H9 (cell line): ENCODE results near the gene DCST1. TPM values are rescaled to one million over a fixed set of nuclear protein-coding genes. Genes with fewer than 3 reads are reported as not detected.

Source experiments
- DNase-seq: peaks from one replicate; pipeline ENCODE4 v3.0.0-alpha.2; 2017
- H2AFZ ChIP-seq: one replicate; pipeline ENCODE4 v1.6.1; 2013; ENCODE audit warnings: mild to moderate bottlenecking, low read length, control low read depth, moderate library complexity
- H2AK5ac ChIP-seq: 2 replicates; pipeline ENCODE4 v1.6.1; 2013; ENCODE audit warnings: low read length, control low read depth, mixed read lengths; ENCODE audit not compliant: insufficient read length
- H2BK120ac ChIP-seq: one replicate; pipeline ENCODE4 v1.6.1; 2013; ENCODE audit warnings: low read depth, mild to moderate bottlenecking, low read length, control low read depth, inconsistent platforms; ENCODE audit not compliant: poor library complexity, severe bottlenecking
- H2BK12ac ChIP-seq: 2 replicates; pipeline ENCODE4 v1.6.1; 2013; ENCODE audit warnings: low read length, control low read depth, mixed read lengths, low read depth; ENCODE audit not compliant: insufficient read length
- H2BK15ac ChIP-seq: 2 replicates; pipeline ENCODE4 v1.6.1; 2013; ENCODE audit warnings: low read depth, low read length, control low read depth
- H2BK20ac ChIP-seq: one replicate; pipeline ENCODE4 v1.6.1; 2013; ENCODE audit warnings: low read depth, mild to moderate bottlenecking, low read length, control low read depth, inconsistent platforms; ENCODE audit not compliant: poor library complexity, severe bottlenecking
- H2BK5ac ChIP-seq: 2 replicates; pipeline ENCODE4 v1.6.1; 2013; ENCODE audit warnings: low read length, control low read depth, mixed read lengths; ENCODE audit not compliant: insufficient read length
- H3K14ac ChIP-seq: 2 replicates; pipeline ENCODE4 v1.6.1; 2013; ENCODE audit warnings: low read length, control low read depth; ENCODE audit not compliant: insufficient read depth
- H3K18ac ChIP-seq: 2 replicates; pipeline ENCODE4 v1.6.1; 2013; ENCODE audit warnings: low read depth, mild to moderate bottlenecking, mixed read lengths, low read length, control low read depth; ENCODE audit not compliant: insufficient read length
- H3K23ac ChIP-seq: 2 replicates; pipeline ENCODE4 v1.6.1; 2013; ENCODE audit warnings: low read length, control low read depth, mixed read lengths, low read depth; ENCODE audit not compliant: insufficient read length
- H3K23me2 ChIP-seq: 2 replicates; pipeline ENCODE4 v1.6.1; 2013; ENCODE audit warnings: low read depth, mild to moderate bottlenecking, mixed read lengths, low read length, control low read depth; ENCODE audit not compliant: insufficient read length, poor library complexity, severe bottlenecking
- H3K27ac ChIP-seq: 2 replicates; pipeline ENCODE4 v1.5.1; 2013; ENCODE audit warnings: low read length, control low read depth, mixed read lengths, low read depth; ENCODE audit not compliant: insufficient read length
- H3K27me3 ChIP-seq: 2 replicates; pipeline ENCODE4 v1.6.1; 2013; ENCODE audit warnings: low read length, control low read depth, inconsistent platforms; ENCODE audit not compliant: insufficient read depth
- H3K4ac ChIP-seq: 2 replicates; pipeline ENCODE4 v1.6.1; 2013; ENCODE audit warnings: low read depth, mild to moderate bottlenecking, control low read depth, inconsistent platforms, low read length, moderate library complexity
- H3K4me1 ChIP-seq: 2 replicates; pipeline ENCODE4 v1.6.1; 2013; ENCODE audit warnings: low read length, control low read depth, inconsistent platforms; ENCODE audit not compliant: insufficient read depth
- H3K4me2 ChIP-seq: 2 replicates; pipeline ENCODE4 v1.6.1; 2013; ENCODE audit warnings: low read length, control low read depth, mixed read lengths; ENCODE audit not compliant: insufficient read length, insufficient read depth
- H3K56ac ChIP-seq: 2 replicates; pipeline ENCODE4 v1.6.1; 2013; ENCODE audit warnings: low read depth, mild to moderate bottlenecking, mixed read lengths, low read length, control low read depth; ENCODE audit not compliant: insufficient read length
- H3K79me1 ChIP-seq: 2 replicates; pipeline ENCODE4 v1.6.1; 2013; ENCODE audit warnings: low read depth, mild to moderate bottlenecking, moderate library complexity, low read length, control low read depth, inconsistent platforms; ENCODE audit not compliant: insufficient read depth, poor library complexity, severe bottlenecking
- H3K79me2 ChIP-seq: 2 replicates; pipeline ENCODE4 v1.6.1; 2013; ENCODE audit warnings: low read length, control low read depth, inconsistent platforms; ENCODE audit not compliant: insufficient read depth
- H3K9ac ChIP-seq: 2 replicates; pipeline ENCODE4 v1.6.1; 2013; ENCODE audit warnings: low read length, control low read depth, mixed read lengths; ENCODE audit not compliant: insufficient read length; ENCODE audit errors: extremely low read depth
- H3K9me3 ChIP-seq: one replicate; pipeline ENCODE4 v1.6.1; 2013; ENCODE audit warnings: low read depth, low read length, inconsistent platforms; ENCODE audit not compliant: control insufficient read depth
- H3T11ph ChIP-seq: one replicate; pipeline ENCODE4 v1.6.1; 2013; ENCODE audit warnings: mild to moderate bottlenecking, low read length, control low read depth, inconsistent platforms
- H4K20me1 ChIP-seq: one replicate; pipeline ENCODE4 v1.6.1; 2013; ENCODE audit not compliant: control insufficient read depth, insufficient read length, insufficient read depth
- H4K5ac ChIP-seq: 2 replicates; pipeline ENCODE4 v1.6.1; 2013; ENCODE audit warnings: low read depth, mild to moderate bottlenecking, mixed read lengths, low read length, control low read depth; ENCODE audit not compliant: insufficient read length
- H4K8ac ChIP-seq: replicated peaks from 2 replicates; pipeline ENCODE4 v1.6.1; 2013; ENCODE audit warnings: low read length, control low read depth, mixed read lengths, low read depth; ENCODE audit not compliant: insufficient read length
- H4K91ac ChIP-seq: 2 replicates; pipeline ENCODE4 v1.6.1; 2013; ENCODE audit warnings: low read depth, mild to moderate bottlenecking, moderate library complexity, mixed read lengths, low read length, control low read depth; ENCODE audit not compliant: insufficient read length
- H3K27ac Mint-ChIP-seq, 3 experiments: 2 replicates in 2 of 3; 3 replicates in 1 of 3; pipeline ENCODE4 v1.8.0; 2020 to 2021; ENCODE audit warnings: mixed read lengths in 3 of 3, mild to moderate bottlenecking in 1 of 3, moderate library complexity in 1 of 3
- H3K27me3 Mint-ChIP-seq: 2 replicates; pipeline ENCODE4 v1.8.0; 2021; ENCODE audit warnings: low read depth, mild to moderate bottlenecking, moderate library complexity, mixed read lengths
- H3K36me3 Mint-ChIP-seq, 3 experiments: 2 replicates in 2 of 3; 3 replicates in 1 of 3; pipeline ENCODE4 v1.8.0; 2020 to 2021; ENCODE audit warnings: low read depth in 3 of 3, mixed read lengths in 3 of 3; ENCODE audit not compliant: insufficient read depth in 1 of 3
- H3K4me1 Mint-ChIP-seq, 2 experiments: 2 replicates each; pipeline ENCODE4 v1.8.0; 2020; ENCODE audit warnings: mixed read lengths in 2 of 2
- H3K4me3 Mint-ChIP-seq, 2 experiments: 2 replicates in 1 of 2; 3 replicates in 1 of 2; pipeline ENCODE4 v1.8.0; 2020 to 2021; ENCODE audit warnings: mild to moderate bottlenecking in 2 of 2, mixed read lengths in 2 of 2, moderate library complexity in 1 of 2
- H3K9me3 Mint-ChIP-seq, 2 experiments: 2 replicates in 1 of 2; 3 replicates in 1 of 2; pipeline ENCODE4 v1.8.0; 2020; ENCODE audit warnings: mild to moderate bottlenecking in 2 of 2, mixed read lengths in 2 of 2, moderate library complexity in 1 of 2
- CTCF ChIP-seq: fragments of 200-600 bp; sonication (generic); conservative IDR thresholded peaks from 3 replicates; pipeline ENCODE4 v1.8.0; 2021; ENCODE audit warnings: antibody characterized with exemption, mild to moderate bottlenecking
- WGBS: extraction: QIAGEN DNeasy Blood & Tissue Kit; methylation state at CpG from one replicate; pipeline ENCODE4 v1.1.7; 2013; ENCODE audit warnings: missing lambda C conversion rate, low lambda C conversion rate, mixed read lengths; ENCODE audit not compliant: insufficient read length; ENCODE audit errors: extremely low coverage; 5-methylcytosine and 5-hydroxymethylcytosine counted together
- total RNA-seq: library from RNA; stranded (reverse); gene quantifications from 2 replicates; pipeline ENCODE4 v1.2.1, GENCODE V29; 2021

Gene DCST1
- total RNA-seq, 1 experiment from 2014 or later = not detected

DNA sequence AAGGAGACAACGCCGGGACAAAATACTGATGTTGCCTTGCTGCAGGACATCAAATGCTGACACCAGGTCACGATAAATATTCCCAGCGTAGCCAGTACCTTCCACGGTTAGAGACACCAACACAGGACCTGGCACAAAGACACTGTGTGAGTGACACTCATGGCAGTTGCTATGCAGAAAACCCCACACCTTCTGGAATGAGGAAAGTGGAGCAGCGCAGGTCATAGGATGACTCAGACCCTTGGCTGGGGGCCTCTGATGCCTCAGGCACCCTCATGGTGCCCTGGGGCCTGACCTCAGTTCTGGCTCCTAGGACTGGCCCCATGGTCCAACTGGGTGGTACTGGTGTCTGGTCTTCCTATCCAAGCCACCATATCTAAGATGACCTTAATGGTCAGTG is 7.0 kb upstream of the DCST1 start:
- Histone ChIP-seq H4K91ac (no peak overlapping the region), H4K5ac (no peak overlapping the region), H2BK15ac (no peak overlapping the region), H3K9ac (no peak overlapping the region), H3K27me3 (no peaks in the 10 kb centered on the region), H3K56ac (no peak overlapping the region), H3K79me2 (no peaks in the 10 kb centered on the region), H3K79me1 (no peaks in the 10 kb centered on the region), H3K4ac (no peak overlapping the region), H3T11ph (no peak overlapping the region), H3K9me3 (no peaks in the 10 kb centered on the region), H3K14ac (no peak overlapping the region; the same call in 1 of the 2 replicates), H2BK20ac (no peak overlapping the region), H3K23ac (no peak overlapping the region), H3K4me1 (no peaks in the 10 kb centered on the region), H3K23me2 (no peaks in the 10 kb centered on the region), H2AK5ac (no peak overlapping the region), H2BK12ac (no peak overlapping the region), H3K4me2 (no peak overlapping the region), H2BK5ac (no peak overlapping the region), H4K20me1 (no peaks in the 10 kb centered on the region), H2BK120ac (no peak overlapping the region), H3K27ac (no peak overlapping the region), H2AFZ (no peak overlapping the region), H3K18ac (no peak overlapping the region), H4K8ac (no peak overlapping the region)
- Mint-ChIP-seq H3K27ac (no peak overlapping the region), H3K4me1 (peaks cover 4 to 23% of the 10 kb centered on the region in 2 experiments), H3K9me3 (no peaks in the 10 kb centered on the region), H3K27me3 (peaks cover 17% of the 10 kb centered on the region), H3K4me3 (no peak overlapping the region), H3K36me3 (no peaks in the 10 kb centered on the region)
- TF ChIP-seq CTCF = no peak
- WGBS = no CpG with 5 or more reads among the region's 6 CpGs
- no peak for DNase-seq
